ENCODE results near the gene USP44.

The USP44 gene

DNA sequence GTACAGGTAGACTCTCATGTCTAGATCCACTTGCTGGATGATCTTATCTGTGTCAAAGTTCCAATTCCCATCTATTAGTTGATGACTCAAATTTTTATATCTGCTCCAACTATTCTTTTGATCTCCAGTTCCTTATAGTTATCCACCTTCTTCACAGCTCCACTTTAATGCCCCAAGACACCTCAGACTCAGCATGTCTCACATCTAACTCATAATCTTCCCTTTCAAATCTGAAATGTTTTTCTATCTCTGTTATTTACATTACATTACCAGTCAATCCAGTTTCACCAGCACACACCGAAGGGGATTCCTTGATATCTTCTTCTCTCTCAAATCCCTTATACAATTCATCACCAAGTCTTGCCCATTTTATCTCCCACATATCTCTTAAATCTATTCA is 81.0 kb downstream of the USP44 start:
- peak; percentile 31 for DNase-seq (ENCODE audit: low read depth, low spot score)
- H3K27ac ChIP-seq, result no peak overlapping the region
